ENCODE results near the gene PABPC1L2B.
"Not testable (repeated sequence)": the region's sequence is repeated elsewhere in the genome, so short reads cannot be mapped to it uniquely, and the experiment has no call there.

The PABPC1L2B gene

GRCh38 chrX:73002733-73003132, at the start of gene PABPC1L2B:
Gene PABPC1L2B (plus strand): TSS chrX:73002939. CDS start chrX:73003643, 704 bp downstream.
- DNase-seq (ENCODE audit: low spot score), result not testable (repeated sequence)
- peak; percentile 91 for FAIRE-seq

GRCh38 chrX:72959971-72960370, 42.8 kb upstream of the PABPC1L2B start:
- FAIRE-seq; DNase-seq (ENCODE audit: low spot score): not testable (repeated sequence)

GRCh38 chrX:72971859-72972258, 30.9 kb upstream of the PABPC1L2B start:
- FAIRE-seq; DNase-seq (ENCODE audit: low spot score): not testable (repeated sequence)

- FAIRE-seq, result not testable (repeated sequence)
Measured at GRCh38 chrX:72974885-72975284, 27.9 kb upstream of the PABPC1L2B start.

GRCh38 chrX:72980894-72981469, 21.8 kb upstream of the PABPC1L2B start:
- not testable (repeated sequence) for DNase-seq (ENCODE audit: low spot score); FAIRE-seq

More at GRCh38 chrX:72974885-72975284, 27.9 kb upstream of the PABPC1L2B start:
- not testable (repeated sequence) for DNase-seq (ENCODE audit: low spot score)

- not testable (repeated sequence) for DNase-seq (ENCODE audit: low spot score); FAIRE-seq
Measured at GRCh38 chrX:73004032-73004431, 1.3 kb downstream of the PABPC1L2B start.

- no peak for DNase-seq (ENCODE audit: low spot score)
- no peak for FAIRE-seq
Measured at GRCh38 chrX:73021361-73022092, 18.8 kb downstream of the PABPC1L2B start.

- not testable (repeated sequence) for DNase-seq (ENCODE audit: low spot score); FAIRE-seq
Measured at GRCh38 chrX:73022093-73022445, 19.3 kb downstream of the PABPC1L2B start.

- DNase-seq (ENCODE audit: low spot score) (no peak), FAIRE-seq (no peak)
Measured at GRCh38 chrX:73028876-73029275, 26.1 kb downstream of the PABPC1L2B start.
